DOHH2 (cell line): Measurements from ENCODE around the gene FXYD3.

Experiments
- H3F3A ChIP-seq: fragments of 200-600 bp; sonication (generic), shearing (Covaris generic); 2 replicates; pipeline ENCODE4 v1.6.0; 2016; ENCODE audit warnings: antibody characterized with exemption, mild to moderate bottlenecking; ENCODE audit not compliant: control insufficient read depth, insufficient read depth
- H3K27ac ChIP-seq: fragments of 200-600 bp; sonication (generic); 2 replicates; pipeline ENCODE4 v1.5.1; 2014; ENCODE audit warnings: low read depth, mild to moderate bottlenecking, low read length, moderate library complexity
- H3K27me3 ChIP-seq: fragments of 200-600 bp; sonication (generic); 2 replicates; pipeline ENCODE4 v1.6.1; 2014; ENCODE audit warnings: mild to moderate bottlenecking, low read length, mixed read lengths; ENCODE audit not compliant: control insufficient read depth
- H3K36me3 ChIP-seq: fragments of 200-600 bp; sonication (generic); 2 replicates; pipeline ENCODE4 v1.6.1; 2014; ENCODE audit warnings: mild to moderate bottlenecking, low read length, moderate library complexity, mixed read lengths; ENCODE audit not compliant: control insufficient read depth
- H3K4me1 ChIP-seq: fragments of 200-600 bp; sonication (generic); 2 replicates; pipeline ENCODE4 v1.6.1; 2014; ENCODE audit warnings: mild to moderate bottlenecking, low read length, mixed read lengths; ENCODE audit not compliant: control insufficient read depth
- H3K4me2 ChIP-seq: fragments of 200-600 bp; sonication (generic); 2 replicates; pipeline ENCODE4 v1.6.0; 2014; ENCODE audit warnings: mild to moderate bottlenecking, low read length, moderate library complexity
- H3K4me3 ChIP-seq: fragments of 200-600 bp; sonication (generic); 2 replicates; pipeline ENCODE4 v1.5.1; 2014; ENCODE audit warnings: mild to moderate bottlenecking, low read length, mixed read lengths
- H3K79me2 ChIP-seq: fragments of 200-600 bp; sonication (generic); 2 replicates; pipeline ENCODE4 v1.6.1; 2014; ENCODE audit warnings: mild to moderate bottlenecking, low read length, mixed read lengths; ENCODE audit not compliant: control insufficient read depth
- H3K9me2 ChIP-seq: fragments of 200-600 bp; sonication (generic); replicated peaks from 2 replicates; pipeline ENCODE4 v1.6.1; 2014; ENCODE audit warnings: mild to moderate bottlenecking, low read length, mixed read lengths; ENCODE audit not compliant: control insufficient read depth
- H3K9me3 ChIP-seq: fragments of 200-600 bp; sonication (generic); 2 replicates; pipeline ENCODE4 v1.6.1; 2014; ENCODE audit warnings: antibody characterized with exemption, low read length, mixed read lengths; ENCODE audit not compliant: control insufficient read depth, insufficient read depth
- H4K20me1 ChIP-seq: fragments of 200-600 bp; sonication (generic); 2 replicates; pipeline ENCODE4 v1.6.0; 2014; ENCODE audit warnings: low read depth, mild to moderate bottlenecking, antibody characterized with exemption, low read length, moderate library complexity; ENCODE audit not compliant: control insufficient read depth, insufficient read depth
- EZH2phosphoT487 ChIP-seq: fragments of 200-600 bp; sonication (generic); IDR thresholded peaks from 2 replicates; pipeline ENCODE4 v1.6.1; 2017; ENCODE audit warnings: borderline replicate concordance, mild to moderate bottlenecking, antibody characterized with exemption, low read length, moderate library complexity, mixed read lengths
- TF ChIP-seq, protein P1 (sequence below): fragments of 200-600 bp; sonication (generic); IDR thresholded peaks from one replicate; pipeline ENCODE4 v1.5.1; 2014; ENCODE audit warnings: antibody characterized with exemption, mild to moderate bottlenecking, low read depth, low read length; ENCODE audit not compliant: poor library complexity, severe bottlenecking

Gene FXYD3

GRCh38 chr19:35075202-35076025, 40.2 kb upstream of the FXYD3 start:
- TF ChIP-seq, protein P1, sequence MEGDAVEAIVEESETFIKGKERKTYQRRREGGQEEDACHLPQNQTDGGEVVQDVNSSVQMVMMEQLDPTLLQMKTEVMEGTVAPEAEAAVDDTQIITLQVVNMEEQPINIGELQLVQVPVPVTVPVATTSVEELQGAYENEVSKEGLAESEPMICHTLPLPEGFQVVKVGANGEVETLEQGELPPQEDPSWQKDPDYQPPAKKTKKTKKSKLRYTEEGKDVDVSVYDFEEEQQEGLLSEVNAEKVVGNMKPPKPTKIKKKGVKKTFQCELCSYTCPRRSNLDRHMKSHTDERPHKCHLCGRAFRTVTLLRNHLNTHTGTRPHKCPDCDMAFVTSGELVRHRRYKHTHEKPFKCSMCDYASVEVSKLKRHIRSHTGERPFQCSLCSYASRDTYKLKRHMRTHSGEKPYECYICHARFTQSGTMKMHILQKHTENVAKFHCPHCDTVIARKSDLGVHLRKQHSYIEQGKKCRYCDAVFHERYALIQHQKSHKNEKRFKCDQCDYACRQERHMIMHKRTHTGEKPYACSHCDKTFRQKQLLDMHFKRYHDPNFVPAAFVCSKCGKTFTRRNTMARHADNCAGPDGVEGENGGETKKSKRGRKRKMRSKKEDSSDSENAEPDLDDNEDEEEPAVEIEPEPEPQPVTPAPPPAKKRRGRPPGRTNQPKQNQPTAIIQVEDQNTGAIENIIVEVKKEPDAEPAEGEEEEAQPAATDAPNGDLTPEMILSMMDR = no peak
- no peak for TF ChIP-seq EZH2phosphoT487

DNA sequence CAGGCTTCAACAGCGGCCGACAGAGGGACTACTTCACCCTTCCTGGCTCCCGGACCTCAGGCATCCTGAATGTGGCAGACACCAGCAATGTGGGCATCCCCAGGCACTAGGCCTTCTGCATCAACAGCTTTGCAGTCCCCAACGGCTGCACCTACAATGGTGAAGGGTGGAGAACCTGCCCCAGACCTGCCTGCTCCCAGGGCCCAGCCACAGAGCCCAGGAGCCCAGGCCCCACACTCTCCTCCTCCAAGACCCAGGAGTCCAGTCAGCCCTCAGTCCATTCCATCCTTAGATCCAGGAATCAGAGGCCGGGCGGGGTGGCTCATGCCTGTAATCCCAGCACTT, 39.6 kb upstream of the FXYD3 start:
- Histone ChIP-seq H3F3A (no peaks in the 10 kb centered on the region), H3K9me3 (no peaks in the 10 kb centered on the region), H3K27ac (no peak overlapping the region), H3K27me3 (no peaks in the 10 kb centered on the region), H3K4me2 (no peak overlapping the region), H3K4me3 (no peak overlapping the region), H3K79me2 (no peaks in the 10 kb centered on the region), H3K4me1 (peaks cover 22% of the 10 kb centered on the region), H3K9me2 (no peaks in the 10 kb centered on the region), H4K20me1 (no peaks in the 10 kb centered on the region), H3K36me3 (no peaks in the 10 kb centered on the region)
- TF ChIP-seq, protein P1 = no peak
- TF ChIP-seq EZH2phosphoT487 = no peak

More at GRCh38 chr19:35075202-35076025, 40.2 kb upstream of the FXYD3 start:
- Histone ChIP-seq H3K27me3 (no peaks in the 10 kb centered on the region), H3F3A (no peaks in the 10 kb centered on the region), H3K36me3 (no peaks in the 10 kb centered on the region), H3K9me3 (no peaks in the 10 kb centered on the region), H3K9me2 (no peaks in the 10 kb centered on the region), H3K4me1 (peaks cover 21% of the 10 kb centered on the region), H4K20me1 (no peaks in the 10 kb centered on the region), H3K4me2 (no peak overlapping the region), H3K27ac (no peak overlapping the region), H3K79me2 (no peaks in the 10 kb centered on the region), H3K4me3 (no peak overlapping the region)

DNA sequence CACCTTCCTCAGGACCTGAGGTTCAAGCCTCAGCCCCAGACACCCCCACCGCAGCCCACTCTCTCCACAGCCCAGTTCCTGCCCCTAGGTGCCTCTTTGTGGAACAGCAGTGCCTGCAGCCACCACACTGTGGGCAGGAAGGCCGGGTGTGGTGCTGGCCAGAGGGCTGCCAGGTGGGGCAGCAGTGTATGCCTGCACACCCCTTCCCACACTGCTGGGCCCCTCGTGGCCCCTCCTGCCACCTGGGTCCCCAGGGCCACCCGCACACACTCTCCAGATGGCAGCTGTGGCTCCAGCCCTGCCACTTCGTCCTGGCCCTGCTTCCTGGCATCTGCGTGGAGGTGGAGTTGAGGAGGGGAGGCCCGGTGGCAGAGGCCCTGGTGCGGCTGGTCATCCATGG, 39.0 kb upstream of the FXYD3 start:
- Histone ChIP-seq H3K27me3 (no peaks in the 10 kb centered on the region), H3K4me3 (no peak overlapping the region), H3K4me1 (peaks cover 29% of the 10 kb centered on the region), H3K79me2 (no peaks in the 10 kb centered on the region), H3K27ac (no peak overlapping the region), H3K4me2 (no peak overlapping the region), H3F3A (no peaks in the 10 kb centered on the region), H3K9me2 (no peaks in the 10 kb centered on the region), H3K36me3 (no peaks in the 10 kb centered on the region), H4K20me1 (no peaks in the 10 kb centered on the region), H3K9me3 (no peaks in the 10 kb centered on the region)
- no peak for TF ChIP-seq EZH2phosphoT487
- TF ChIP-seq, protein P1 = no peak
